HL-60 (cell line): ENCODE measurements around the gene GAS5.

Experiments
- DNase-seq, 2 experiments: peaks; one replicate each; pipeline ENCODE4 v3.0.0-alpha.2; 2010 to 2020; ENCODE audit warnings: low read depth in 1 of 2, low spot score in 1 of 2
- H3K27ac ChIP-seq: fragments of 250-450 bp; sonication (Bioruptor Pico); replicated peaks from 2 replicates; pipeline ENCODE4 v1.5.1; 2020; ENCODE audit warnings: mild to moderate bottlenecking, moderate library complexity
- H3K27me3 ChIP-seq: fragments of 250-450 bp; sonication (Bioruptor Pico); 2 replicates; pipeline ENCODE4 v1.5.1; 2021; ENCODE audit warnings: mild to moderate bottlenecking, moderate library complexity; ENCODE audit not compliant: insufficient read depth, poor library complexity, severe bottlenecking
- H3K4me3 ChIP-seq: replicated peaks from 2 replicates; pipeline ENCODE4 v1.5.1; 2011; ENCODE audit warnings: mild to moderate bottlenecking, control low read depth, low read length; ENCODE audit not compliant: insufficient read depth
- CTCF ChIP-seq: IDR thresholded peaks from one replicate; pipeline ENCODE4 v1.5.1; 2011; ENCODE audit warnings: low read length, control low read depth, inconsistent platforms; ENCODE audit not compliant: insufficient read depth
- GABPA ChIP-seq: IDR thresholded peaks from 2 replicates; pipeline ENCODE4 v1.6.1; 2012; ENCODE audit warnings: low read depth
- POLR2AphosphoS5 ChIP-seq: IDR thresholded peaks from 2 replicates; pipeline ENCODE4 v1.6.1; 2012; ENCODE audit warnings: low read depth
- REST ChIP-seq: IDR thresholded peaks from 2 replicates; pipeline ENCODE4 v1.6.1; 2012; ENCODE audit warnings: low read depth; ENCODE audit not compliant: insufficient replicate concordance
- SPI1 ChIP-seq: IDR thresholded peaks from 2 replicates; pipeline ENCODE4 v1.6.1; 2012; ENCODE audit warnings: low read depth, mild to moderate bottlenecking, borderline replicate concordance
- long read RNA-seq: library from polyadenylated mRNA; unstranded; transcript quantifications from one replicate; pipeline ENCODE4 v2.0.0, GENCODE V29; 2020

Gene GAS5
- long read RNA-seq, transcript GAS5-221 (12 exons, 632 nt) = major isoform, 331 of 877 reads
- long read RNA-seq, transcript GAS5-220 (11 exons, 712 nt) = minor isoform, 14 of 877 reads
- long read RNA-seq, transcript GAS5-203 (6 exons, 799 nt) = minor isoform, 6 of 877 reads
- long read RNA-seq, transcript GAS5-204 (3 exons, 1,060 nt) = minor isoform, 7 of 877 reads
- long read RNA-seq, partial matches to known transcripts = 44 of 877 reads
- long read RNA-seq, other reads (novel, unspliced or antisense) = 456 of 877 reads

GRCh38 chr1:173867753-173868265, at the start of gene GAS5:
TSS of gene GAS5 (minus strand) at chr1:173867989.
- peak; percentile 85 for TF ChIP-seq REST
- TF ChIP-seq POLR2AphosphoS5 = peak; percentile 99
- no peak for TF ChIP-seq CTCF
- TF ChIP-seq SPI1 = no peak
- peak; percentile 99 to 100 for DNase-seq
- Histone ChIP-seq H3K4me3 (peak within 1 kb of the TSS; percentile 82), H3K27ac (peak within 1 kb of the TSS; percentile 93), H3K27me3 (no peaks in the 10 kb centered on the region)

GRCh38 chr1:173917149-173917548, 49.4 kb upstream of the GAS5 start, which contains the start of gene SERPINC1:
TSS of gene SERPINC1 (minus strand) at chr1:173917327. CDS start at chr1:173917259, 68 bp downstream.
- no peak for TF ChIP-seq POLR2AphosphoS5
- TF ChIP-seq SPI1 = no peak
- no peak for TF ChIP-seq CTCF
- no peak for TF ChIP-seq REST
- no peak for TF ChIP-seq GABPA
- Histone ChIP-seq H3K27me3 (no peaks in the 10 kb centered on the region), H3K27ac (no peak within 1 kb of the TSS), H3K4me3 (no peak within 1 kb of the TSS)
- no peak for DNase-seq

GRCh38 chr1:173916667-173917066, 48.9 kb upstream of the GAS5 start:
- DNase-seq = no peak
- H3K27ac ChIP-seq = no peak overlapping the region

More at GRCh38 chr1:173916667-173917066, 48.9 kb upstream of the GAS5 start:
- Histone ChIP-seq H3K27me3 (no peaks in the 10 kb centered on the region), H3K4me3 (no peak overlapping the region)
- TF ChIP-seq REST (no peak), CTCF (no peak), POLR2AphosphoS5 (no peak), GABPA (no peak), SPI1 (no peak)
